ENCODE measurements around the gene MAD1L1. TPM values are rescaled to one million over a fixed set of nuclear protein-coding genes. Genes with fewer than 3 reads are reported as not detected.

The MAD1L1 gene
- total and polyA plus RNA-seq, 10 donors: 47.3 to 118 (median 68.2) TPM

DNA sequence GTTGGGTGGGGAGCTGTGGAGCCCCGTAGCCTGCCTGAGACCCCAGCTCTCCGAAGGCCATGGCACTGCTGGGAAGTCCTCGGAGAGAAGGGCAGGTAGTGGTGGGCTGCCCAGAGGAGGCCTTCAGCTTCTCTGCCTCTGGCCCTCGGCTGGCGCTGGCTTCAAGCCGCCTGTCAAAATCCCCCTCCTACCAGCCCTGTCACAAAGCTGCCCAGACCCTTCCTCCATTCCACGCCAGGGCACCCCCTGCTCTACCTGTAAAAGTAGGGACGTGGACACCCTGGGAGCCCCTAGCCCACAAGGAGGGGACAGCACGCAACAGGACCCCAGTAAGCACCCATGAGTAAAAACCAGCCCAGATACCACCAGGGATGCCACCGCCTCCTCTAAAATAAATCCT is 31.6 kb downstream of the MAD1L1 start:
- TF ChIP-seq, protein P1, sequence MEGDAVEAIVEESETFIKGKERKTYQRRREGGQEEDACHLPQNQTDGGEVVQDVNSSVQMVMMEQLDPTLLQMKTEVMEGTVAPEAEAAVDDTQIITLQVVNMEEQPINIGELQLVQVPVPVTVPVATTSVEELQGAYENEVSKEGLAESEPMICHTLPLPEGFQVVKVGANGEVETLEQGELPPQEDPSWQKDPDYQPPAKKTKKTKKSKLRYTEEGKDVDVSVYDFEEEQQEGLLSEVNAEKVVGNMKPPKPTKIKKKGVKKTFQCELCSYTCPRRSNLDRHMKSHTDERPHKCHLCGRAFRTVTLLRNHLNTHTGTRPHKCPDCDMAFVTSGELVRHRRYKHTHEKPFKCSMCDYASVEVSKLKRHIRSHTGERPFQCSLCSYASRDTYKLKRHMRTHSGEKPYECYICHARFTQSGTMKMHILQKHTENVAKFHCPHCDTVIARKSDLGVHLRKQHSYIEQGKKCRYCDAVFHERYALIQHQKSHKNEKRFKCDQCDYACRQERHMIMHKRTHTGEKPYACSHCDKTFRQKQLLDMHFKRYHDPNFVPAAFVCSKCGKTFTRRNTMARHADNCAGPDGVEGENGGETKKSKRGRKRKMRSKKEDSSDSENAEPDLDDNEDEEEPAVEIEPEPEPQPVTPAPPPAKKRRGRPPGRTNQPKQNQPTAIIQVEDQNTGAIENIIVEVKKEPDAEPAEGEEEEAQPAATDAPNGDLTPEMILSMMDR (IDR thresholded peaks at IDR 0.05 in 8 of 11, conservative IDR thresholded peaks at IDR 0.05 in 3 of 11): no peak
- TF ChIP-seq POLR2A (IDR thresholded peaks at IDR 0.05): no peak
- TF ChIP-seq POLR2AphosphoS5 (IDR thresholded peaks at IDR 0.05): no peak
- intact Hi-C loops (cut with DNase I; ENCODE audit: low total_unique reads): loop anchor here (10.0 kb wide), 1 partner anchor 626 kb away; the partner anchor contains the start of gene PSMG3
- peaks cover 0 to 78% (median 27%) of the 10 kb centered on the region in 6 donors for H3K36me3 ChIP-seq
- 95 to 100% (median 99%) methylated on average over 4 to 10 of the region's 10 CpGs for WGBS, 5 donors
- no peak overlapping the region for H3K27ac ChIP-seq
- H3K27me3 ChIP-seq (replicated peaks in 1 of 7): no peaks in the 10 kb centered on the region
- H3K4me1 ChIP-seq: peaks cover 0 to 21% (median 15%) of the 10 kb centered on the region in 6 donors
- H3K4me3 ChIP-seq: no peak overlapping the region
- H3K9me3 ChIP-seq: peaks cover 0 to 3% (median 0%) of the 10 kb centered on the region in 8 donors
- DNase-seq: peak; percentile 40

DNA sequence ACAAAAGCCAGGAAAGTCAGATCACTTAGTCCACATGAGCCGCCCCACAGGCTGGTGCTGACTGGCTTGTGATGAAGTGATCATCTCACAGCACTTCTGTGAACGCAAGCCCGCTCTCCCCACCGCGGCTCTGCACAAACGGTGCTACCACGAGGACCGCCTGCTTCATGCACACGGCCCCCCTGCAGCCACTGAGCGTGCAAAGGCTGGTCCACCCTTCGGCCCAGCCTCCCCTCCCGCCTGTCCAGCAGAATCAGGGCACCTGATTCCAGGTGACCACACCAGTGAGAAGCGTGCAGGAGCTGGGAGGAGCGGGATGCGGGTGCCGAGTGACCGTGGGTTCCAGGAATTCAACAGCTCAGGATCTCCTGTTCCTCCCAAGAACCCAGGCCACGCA is 32.2 kb downstream of the MAD1L1 start:
- Histone ChIP-seq H3K36me3 (peaks cover 0 to 80% (median 31%) of the 10 kb centered on the region in 6 donors), H3K4me3 (no peak overlapping the region), H3K9me3 (peaks cover 0 to 7% (median 4%) of the 10 kb centered on the region in 8 donors), H3K27me3 (replicated peaks in 1 of 7) (no peaks in the 10 kb centered on the region), H3K4me1 (peaks cover 0 to 21% (median 15%) of the 10 kb centered on the region in 6 donors), H3K27ac (no peak overlapping the region)
- intact Hi-C loops (cut with DNase I; ENCODE audit: low total_unique reads): loop anchor here (10.0 kb wide), 1 partner anchor 626 kb away; the partner anchor contains the start of gene PSMG3
- TF ChIP-seq POLR2AphosphoS5 (IDR thresholded peaks at IDR 0.05): no peak
- TF ChIP-seq POLR2A (IDR thresholded peaks at IDR 0.05): no peak
- TF ChIP-seq, protein P1 (IDR thresholded peaks at IDR 0.05 in 8 of 11, conservative IDR thresholded peaks at IDR 0.05 in 3 of 11): no peak
- peak; percentile 62 for DNase-seq
- WGBS, 5 donors: 93 to 97% (median 96%) methylated on average over 17 to 18 of the region's 18 CpGs

DNA sequence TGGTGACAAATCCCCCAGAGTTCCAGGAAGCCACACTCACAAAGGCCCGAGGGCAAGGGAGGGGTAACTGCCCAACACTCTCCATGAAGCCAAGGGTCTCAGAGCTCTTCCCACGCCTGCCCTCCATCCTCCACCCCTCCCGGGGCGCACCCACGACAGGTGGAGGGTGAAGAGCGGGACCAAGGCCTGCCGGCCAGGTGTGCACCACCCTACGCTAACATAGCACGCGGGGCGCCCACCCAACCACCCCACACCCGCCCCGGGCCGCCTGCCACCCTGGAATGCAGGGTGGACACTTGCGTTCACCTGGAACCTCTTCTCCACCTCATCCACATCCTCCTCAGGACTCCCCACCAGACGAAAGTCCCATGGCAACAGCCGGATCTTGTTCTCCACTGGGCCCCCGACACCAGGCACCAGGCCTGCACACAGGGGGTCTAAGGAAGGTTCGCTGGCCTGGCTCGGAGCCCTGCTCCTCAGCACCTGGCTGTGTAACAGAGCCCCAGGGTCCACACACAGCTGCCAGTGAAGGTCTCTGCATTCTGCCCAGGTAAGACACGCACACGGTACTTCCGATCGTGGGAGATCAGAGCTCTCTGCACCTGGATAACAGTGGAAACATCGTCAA is 32.7 kb downstream of the MAD1L1 start:
- H3K36me3 ChIP-seq: peaks cover 0 to 81% (median 35%) of the 10 kb centered on the region in 6 donors
- H3K27me3 ChIP-seq (replicated peaks in 1 of 7): no peaks in the 10 kb centered on the region
- no peak overlapping the region for H3K4me3 ChIP-seq
- TF ChIP-seq POLR2AphosphoS5 (IDR thresholded peaks at IDR 0.05): no peak
- TF ChIP-seq, protein P1 (IDR thresholded peaks at IDR 0.05 in 8 of 11, conservative IDR thresholded peaks at IDR 0.05 in 3 of 11): no peak
- no peak for TF ChIP-seq POLR2A (IDR thresholded peaks at IDR 0.05)
- H3K9me3 ChIP-seq: peaks cover 0 to 12% (median 9%) of the 10 kb centered on the region in 8 donors
- DNase-seq: peak; percentile 74
- intact Hi-C loops (cut with DNase I; ENCODE audit: low total_unique reads): loop anchor here (10.0 kb wide), 1 partner anchor 625 kb away; the partner anchor contains the start of gene PSMG3
- H3K4me1 ChIP-seq: peaks cover 0 to 21% (median 15%) of the 10 kb centered on the region in 6 donors
- no peak overlapping the region for H3K27ac ChIP-seq
- WGBS, 5 donors: 88 to 97% (median 96%) methylated on average over 18 to 25 of the region's 25 CpGs

DNA sequence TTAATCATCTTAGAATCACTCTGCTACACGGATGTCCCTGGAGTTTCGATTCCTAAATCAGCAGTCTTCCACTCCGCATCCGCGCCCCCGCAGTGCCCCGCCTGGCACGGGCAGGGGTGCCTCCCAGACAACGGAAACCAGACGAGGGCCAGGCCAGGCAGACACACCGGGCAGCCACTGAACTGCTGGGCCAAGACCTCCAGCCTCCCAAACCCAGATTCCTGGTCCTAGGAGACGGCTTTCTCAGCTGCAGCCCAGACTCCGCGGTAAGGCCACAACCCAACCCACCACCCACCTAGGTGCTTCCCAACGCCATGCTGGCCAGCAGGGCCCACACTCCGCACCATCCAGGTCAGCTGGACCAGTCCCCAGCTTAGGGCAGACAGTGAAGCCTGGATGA is 33.2 kb downstream of the MAD1L1 start:
- no peaks in the 10 kb centered on the region for H3K27me3 ChIP-seq (replicated peaks in 1 of 7)
- 94 to 98% (median 96%) methylated on average over 15 to 16 of the region's 16 CpGs for WGBS, 5 donors
- H3K4me1 ChIP-seq: peaks cover 0 to 20% (median 14%) of the 10 kb centered on the region in 6 donors
- intact Hi-C loops (cut with DNase I; ENCODE audit: low total_unique reads): no loop called here
- H3K4me3 ChIP-seq: no peak overlapping the region
- H3K36me3 ChIP-seq: peaks cover 0 to 81% (median 35%) of the 10 kb centered on the region in 6 donors
- H3K27ac ChIP-seq: no peak overlapping the region
- peaks cover 0 to 15% (median 11%) of the 10 kb centered on the region in 8 donors for H3K9me3 ChIP-seq
- no peak for DNase-seq
- TF ChIP-seq POLR2AphosphoS5 (IDR thresholded peaks at IDR 0.05): no peak
- TF ChIP-seq, protein P1 (IDR thresholded peaks at IDR 0.05 in 8 of 11, conservative IDR thresholded peaks at IDR 0.05 in 3 of 11): no peak
- no peak for TF ChIP-seq POLR2A (IDR thresholded peaks at IDR 0.05)
